SK-N-SH treated with all-trans-retinoic acid at 6 μM for 48 hours (cell line): ENCODE results near the gene SLC35C1.

ENCODE experiments used
- ATAC-seq: fragments of 200-7000 bp; cut with Tn5 transposase; 3 replicates; pipeline ENCODE4 v1.9.1; 2020; ENCODE audit warnings: mild to moderate bottlenecking, moderate library complexity
- ARNTL ChIP-seq: fragments of 450-650 bp; formaldehyde crosslinking; IDR thresholded peaks from 2 replicates; pipeline ENCODE4 v1.5.0; 2020; ENCODE audit warnings: low read depth, mild to moderate bottlenecking, moderate library complexity, borderline replicate concordance
- CREB5 ChIP-seq: fragments of 250-450 bp; sonication (Bioruptor Pico); IDR thresholded peaks from 2 replicates; pipeline ENCODE4 v1.5.1; 2020; ENCODE audit warnings: low read depth, mild to moderate bottlenecking, moderate library complexity
- CSDC2 ChIP-seq: fragments of 250-450 bp; sonication (Bioruptor Pico); IDR thresholded peaks from 2 replicates; pipeline ENCODE4 v1.5.0; 2020; ENCODE audit warnings: mild to moderate bottlenecking, moderate library complexity
- CSRNP3 ChIP-seq: fragments of 250-450 bp; sonication (Bioruptor Pico); IDR thresholded peaks from 2 replicates; pipeline ENCODE4 v1.5.1; 2021; ENCODE audit warnings: mild to moderate bottlenecking, moderate library complexity
- ESRRG ChIP-seq: fragments of 250-450 bp; sonication (Bioruptor Pico); IDR thresholded peaks from 2 replicates; pipeline ENCODE4 v1.6.1; 2021; ENCODE audit warnings: mild to moderate bottlenecking
- GLIS3 ChIP-seq: fragments of 250-450 bp; sonication (Bioruptor Pico); IDR thresholded peaks from 2 replicates; pipeline ENCODE4 v1.5.0; 2020; ENCODE audit warnings: mild to moderate bottlenecking, moderate library complexity
- ISL1 ChIP-seq: fragments of 250-450 bp; sonication (Bioruptor Pico); IDR thresholded peaks from 2 replicates; pipeline ENCODE4 v2.1.2; 2022; ENCODE audit warnings: mild to moderate bottlenecking, moderate library complexity
- OSR1 ChIP-seq: fragments of 250-450 bp; sonication (Bioruptor Pico); IDR thresholded peaks from 2 replicates; pipeline ENCODE4 v1.8.0; 2022; ENCODE audit warnings: moderate library complexity, mild to moderate bottlenecking, inconsistent platforms
- PATZ1 ChIP-seq: fragments of 250-450 bp; sonication (Bioruptor Pico); IDR thresholded peaks from 2 replicates; pipeline ENCODE4 v1.8.0; 2020; ENCODE audit warnings: mild to moderate bottlenecking, moderate library complexity, borderline replicate concordance
- POU6F1 ChIP-seq: fragments of 250-450 bp; sonication (Bioruptor Pico); IDR thresholded peaks from 2 replicates; pipeline ENCODE4 v1.8.0; 2021; ENCODE audit warnings: low read depth, mild to moderate bottlenecking, moderate library complexity, borderline replicate concordance
- PPARA ChIP-seq: fragments of 250-450 bp; sonication (Bioruptor Pico); IDR thresholded peaks from 2 replicates; pipeline ENCODE4 v1.5.0; 2020; ENCODE audit warnings: mild to moderate bottlenecking, borderline replicate concordance
- RARB ChIP-seq: fragments of 250-450 bp; sonication (Bioruptor Pico); IDR thresholded peaks from 2 replicates; pipeline ENCODE4 v1.8.0; 2021; ENCODE audit warnings: mild to moderate bottlenecking, moderate library complexity
- SNAI2 ChIP-seq: fragments of 250-450 bp; sonication (Bioruptor Pico); IDR thresholded peaks from 2 replicates; pipeline ENCODE4 v1.5.0; 2020; ENCODE audit warnings: mild to moderate bottlenecking, moderate library complexity
- TCF4 ChIP-seq: fragments of 250-450 bp; sonication (Bioruptor Pico); IDR thresholded peaks from 2 replicates; pipeline ENCODE4 v1.8.0; 2021; ENCODE audit warnings: mild to moderate bottlenecking, moderate library complexity, borderline replicate concordance
- TSHZ2 ChIP-seq: fragments of 250-450 bp; sonication (Bioruptor Pico); IDR thresholded peaks from 2 replicates; pipeline ENCODE4 v1.5.0; 2020; ENCODE audit warnings: mild to moderate bottlenecking, moderate library complexity
- ZC3H10 ChIP-seq: fragments of 250-450 bp; sonication (Bioruptor Pico); IDR thresholded peaks from 2 replicates; pipeline ENCODE4 v1.5.1; 2021; ENCODE audit warnings: mild to moderate bottlenecking, moderate library complexity
- ZFP3 ChIP-seq: fragments of 250-450 bp; sonication (Bioruptor Pico); IDR thresholded peaks from 2 replicates; pipeline ENCODE4 v1.5.0; 2020; ENCODE audit warnings: mild to moderate bottlenecking, moderate library complexity
- ZFP30 ChIP-seq: fragments of 450-650 bp; formaldehyde crosslinking; IDR thresholded peaks from 2 replicates; pipeline ENCODE4 v1.5.0; 2022; ENCODE audit warnings: mild to moderate bottlenecking, moderate library complexity
- ZNF70 ChIP-seq: fragments of 450-650 bp; formaldehyde crosslinking; IDR thresholded peaks from 2 replicates; pipeline ENCODE4 v1.5.0; 2020; ENCODE audit warnings: mild to moderate bottlenecking, moderate library complexity
- ZNF8 ChIP-seq: fragments of 450-650 bp; formaldehyde crosslinking; IDR thresholded peaks from 2 replicates; pipeline ENCODE4 v1.5.0; 2020; ENCODE audit warnings: mild to moderate bottlenecking, moderate library complexity

The SLC35C1 gene

GRCh38 chr11:45852712-45853101 lies 47.8 kb downstream of the SLC35C1 start (continued):
- no peak for TF ChIP-seq TSHZ2 (CRISPR knock-in tag)
- no peak for TF ChIP-seq GLIS3 (CRISPR knock-in tag)

GRCh38 chr11:45853332-45854219 lies 48.6 kb downstream of the SLC35C1 start:
- ATAC-seq, result no peak
- TF ChIP-seq ARNTL (no peak), SNAI2 (CRISPR knock-in tag) (no peak), ZFP3 (no peak), RARB (CRISPR knock-in tag) (no peak), ZNF8 (CRISPR knock-in tag) (no peak), ESRRG (CRISPR knock-in tag) (no peak), POU6F1 (CRISPR knock-in tag) (no peak), CREB5 (CRISPR knock-in tag) (no peak), TSHZ2 (CRISPR knock-in tag) (no peak), ZNF70 (CRISPR knock-in tag) (no peak), PPARA (no peak), ZFP30 (CRISPR knock-in tag) (no peak)
- TF ChIP-seq, all 23 proteins: peak for 0

GRCh38 chr11:45855308-45855707 lies 50.4 kb downstream of the SLC35C1 start:
- no peak for TF ChIP-seq POU6F1 (CRISPR knock-in tag)
- no peak for TF ChIP-seq ESRRG (CRISPR knock-in tag)
- TF ChIP-seq ISL1, result no peak
- TF ChIP-seq PATZ1 (CRISPR knock-in tag), result no peak
- no peak for TF ChIP-seq ZNF8 (CRISPR knock-in tag)
- TF ChIP-seq TCF4 (CRISPR knock-in tag), result no peak
- no peak for TF ChIP-seq CSDC2 (CRISPR knock-in tag)
- TF ChIP-seq CSRNP3, result no peak
- no peak for TF ChIP-seq PPARA
- TF ChIP-seq ARNTL, result no peak
- TF ChIP-seq ZNF70 (CRISPR knock-in tag), result no peak
- no peak for TF ChIP-seq ZC3H10
- no peak for TF ChIP-seq OSR1 (CRISPR knock-in tag)
- TF ChIP-seq ZFP3, result no peak
- no peak for TF ChIP-seq RARB (CRISPR knock-in tag)
- ATAC-seq, result no peak
